Measurements from ENCODE around the gene CYP39A1. TPM values are rescaled to one million over a fixed set of nuclear protein-coding genes. Genes with fewer than 3 reads are reported as not detected.
A peak's percentile ranks its signal among the peaks of the same experiment; 100 is the strongest.

The CYP39A1 gene
- 13.5 TPM for total RNA-seq

GRCh38 chr6:46652603-46653438, at the start of gene CYP39A1, which contains the start of gene SLC25A27:
Gene CYP39A1, minus strand, starts transcription at chr6:46652818. Its CDS starts 236 bp downstream, at chr6:46652582.
Gene SLC25A27, plus strand, starts transcription at chr6:46652975. Its CDS starts 218 bp downstream, at chr6:46653193.
- DNase-seq: peak; percentile 98

GRCh38 chr6:46699970-46700369, 47.4 kb upstream of the CYP39A1 start:
- DNase-seq: no peak

GRCh38 chr6:46690911-46691451, 38.4 kb upstream of the CYP39A1 start:
- peak; percentile 1 for DNase-seq

DNA sequence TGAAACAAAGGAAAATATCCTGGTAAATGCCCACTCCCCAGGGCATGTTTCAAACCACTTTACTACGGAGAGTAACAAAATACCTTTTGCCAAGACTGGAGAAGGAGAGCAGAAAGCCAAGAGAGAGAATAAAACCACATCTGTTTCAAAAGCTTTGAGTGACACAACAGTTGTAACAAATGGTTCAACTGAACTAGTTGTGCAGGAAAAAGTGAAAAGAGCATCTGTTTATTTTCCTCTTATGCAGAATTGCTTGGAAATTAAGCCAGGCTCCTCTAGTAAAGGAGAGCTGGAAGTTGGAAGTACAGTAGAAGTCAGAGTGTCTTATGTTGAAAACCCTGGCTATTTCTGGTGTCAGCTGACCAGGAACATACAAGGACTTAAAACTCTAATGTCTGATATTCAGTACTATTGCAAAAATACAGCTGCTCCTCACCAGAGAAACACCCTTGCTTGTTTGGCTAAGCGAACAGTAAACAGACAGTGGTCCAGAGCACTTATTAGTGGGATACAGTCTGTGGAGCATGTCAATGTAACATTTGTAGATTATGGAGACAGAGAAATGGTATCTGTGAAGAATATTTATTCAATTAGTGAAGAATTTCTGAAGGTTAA, 37.6 kb upstream of the CYP39A1 start:
- DNase-seq: peak; percentile 81

GRCh38 chr6:46689657-46690056, 37.0 kb upstream of the CYP39A1 start:
- no peak for DNase-seq

DNA sequence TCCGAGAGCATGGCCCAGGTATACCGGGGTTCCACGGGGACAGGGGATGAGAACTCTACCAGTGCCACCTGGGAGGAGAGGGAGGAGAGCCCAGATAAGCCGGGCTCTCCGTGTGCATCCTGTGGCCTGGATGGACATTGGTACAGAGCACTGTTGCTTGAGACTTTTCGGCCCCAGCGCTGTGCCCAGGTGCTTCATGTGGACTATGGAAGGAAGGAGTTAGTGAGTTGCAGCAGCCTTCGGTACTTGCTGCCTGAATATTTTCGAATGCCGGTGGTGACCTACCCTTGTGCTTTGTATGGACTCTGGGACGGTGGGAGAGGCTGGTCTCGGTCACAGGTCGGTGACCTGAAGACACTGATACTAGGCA, 36.3 kb upstream of the CYP39A1 start:
- DNase-seq: no peak

GRCh38 chr6:46688117-46688965, 35.7 kb upstream of the CYP39A1 start:
- DNase-seq: no peak

GRCh38 chr6:46687619-46688097, 35.0 kb upstream of the CYP39A1 start, which contains the start of gene TDRD6:
Gene TDRD6, plus strand, starts transcription at chr6:46687885. Its CDS starts 244 bp downstream, at chr6:46688129.
- DNase-seq: no peak

DNA sequence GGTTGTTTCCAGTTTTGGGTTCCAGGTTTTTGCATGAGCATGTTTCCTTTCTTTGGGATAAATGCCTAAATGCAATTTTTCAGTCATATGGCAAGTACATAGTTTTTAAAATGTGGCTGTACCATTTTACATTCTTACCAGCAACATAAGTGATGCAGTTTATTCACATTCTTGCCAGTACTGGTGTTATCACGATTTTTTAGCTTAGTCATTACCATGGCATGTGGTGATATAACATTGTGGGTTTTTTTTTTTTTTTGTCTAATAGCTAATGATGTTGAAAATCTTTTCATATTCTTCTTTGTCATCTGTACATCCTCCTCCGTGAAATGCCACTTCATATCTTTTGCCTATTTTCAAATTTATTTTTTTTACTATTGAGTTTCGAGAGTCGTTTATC, 32.2 kb upstream of the CYP39A1 start:
- DNase-seq: no peak

GRCh38 chr6:46677314-46677654, 24.7 kb upstream of the CYP39A1 start:
- no peak for DNase-seq

- no peak for DNase-seq
Observed at GRCh38 chr6:46676604-46677313, 24.1 kb upstream of the CYP39A1 start.

- DNase-seq: no peak
Observed at GRCh38 chr6:46674410-46674809, 21.8 kb upstream of the CYP39A1 start.

DNA sequence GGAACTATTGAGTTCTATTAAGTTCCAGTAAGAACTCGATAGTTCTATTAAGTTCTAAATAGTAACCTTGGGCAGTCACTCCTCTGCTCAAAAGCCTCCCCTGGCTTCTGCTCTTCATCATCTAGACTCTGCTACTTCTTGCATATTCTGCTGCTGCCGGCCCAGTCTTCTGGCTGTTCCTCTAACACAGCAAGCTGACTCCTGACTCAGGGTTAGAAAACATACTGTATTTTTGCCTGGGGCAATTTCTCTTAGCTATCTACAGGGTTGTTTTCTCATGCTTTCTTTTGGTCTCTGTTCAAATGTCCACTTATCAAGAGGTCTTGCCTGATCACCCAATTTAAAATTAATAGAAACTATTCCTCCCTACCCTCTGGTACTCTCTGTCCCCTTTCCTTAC, 14.8 kb upstream of the CYP39A1 start:
- no peak for DNase-seq

GRCh38 chr6:46661483-46661882, 8.9 kb upstream of the CYP39A1 start:
- no peak for DNase-seq

DNA sequence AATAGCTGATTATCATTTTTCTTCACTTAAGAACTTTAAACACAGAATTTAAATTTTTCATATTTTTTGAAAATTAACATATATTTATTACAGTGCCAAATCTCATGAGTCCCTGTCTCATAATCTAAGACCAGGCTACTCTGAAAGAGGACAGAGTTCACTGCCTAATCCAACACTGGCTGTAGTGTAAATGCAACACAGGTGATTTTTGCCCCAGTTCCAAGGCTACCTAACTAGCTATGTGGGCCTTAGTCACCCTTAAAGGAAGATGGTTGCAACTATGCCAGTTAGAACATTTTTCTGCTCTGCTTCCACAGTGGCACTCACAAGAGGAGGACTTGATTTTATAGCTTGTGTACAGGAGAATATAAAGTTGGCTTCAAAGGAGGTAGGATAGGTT, 5.0 kb upstream of the CYP39A1 start:
- no peak for DNase-seq

- DNase-seq: peak; percentile 7
Observed at GRCh38 chr6:46655803-46656202, 3.2 kb upstream of the CYP39A1 start.

- no peak for DNase-seq
Observed at GRCh38 chr6:46653439-46654195, 999 bp upstream of the CYP39A1 start.

DNA sequence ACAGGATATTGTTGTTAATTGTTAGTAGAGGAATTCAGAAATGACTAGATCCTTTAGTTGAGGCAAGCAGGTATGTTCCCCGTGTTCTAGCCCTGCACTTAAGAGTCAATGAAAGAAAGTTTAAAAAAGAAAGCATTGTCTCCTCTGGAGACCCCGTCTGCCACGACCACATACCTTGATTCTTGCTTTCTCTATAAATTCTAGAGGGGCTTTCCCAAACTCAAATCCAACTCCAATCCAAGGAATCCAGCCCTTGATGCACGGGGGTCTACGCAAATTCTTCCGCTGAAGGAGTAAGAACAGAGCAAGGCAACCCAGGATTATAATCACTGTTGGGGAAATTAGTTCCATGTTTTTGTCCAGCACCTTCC, 401 bp downstream of the CYP39A1 start:
- DNase-seq: no peak

DNA sequence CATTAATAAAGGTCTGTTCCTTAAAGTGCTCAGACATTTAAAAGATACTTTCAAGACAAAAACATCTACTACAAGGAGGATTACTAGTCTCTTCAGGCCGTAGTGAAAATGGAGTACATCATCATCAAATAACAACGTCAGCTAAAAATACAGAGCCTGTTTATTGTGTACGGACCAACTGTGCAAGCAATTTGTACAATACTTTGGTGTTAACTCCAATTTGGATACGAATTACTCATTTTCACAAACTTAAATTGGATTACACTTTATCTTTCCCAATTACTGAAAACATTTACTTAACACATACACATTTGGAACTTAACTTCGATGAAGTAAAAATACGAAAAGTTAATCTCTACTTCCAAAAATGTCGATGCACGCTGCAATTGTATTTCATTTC, 802 bp downstream of the CYP39A1 start:
- DNase-seq: no peak

GRCh38 chr6:46651006-46651405, 1.6 kb downstream of the CYP39A1 start:
- peak; percentile 12 for DNase-seq

Measured in tongue (tissue), 2 donors.